Activated naive CD4-positive, alpha-beta T cell treated with anti-CD3 and anti-CD28 coated beads, Interleukin-2, amount 10 ng/mL, durations not matched to agents 7 days and 5 days (primary cell): ENCODE results near the gene FBXL17.
A peak's percentile ranks its signal among the peaks of the same experiment; 100 is the strongest.

ENCODE experiments used
- CTCF ChIA-PET: fragments of 350-600 bp; sonication (Branson Sonifier 250); formaldehyde crosslinking; loops from one replicate; lab custom pipeline; 2021; ENCODE audit warnings: antibody characterized with exemption; lab: Charles Lee
- DNase-seq: peaks from one replicate; pipeline ENCODE4 v3.0.0-alpha.2; 2020
- H3K27ac Mint-ChIP-seq: one replicate; pipeline ENCODE4 v1.8.0; 2021; ENCODE audit warnings: mild to moderate bottlenecking, moderate library complexity, mixed read lengths
- H3K27me3 Mint-ChIP-seq: one replicate; pipeline ENCODE4 v1.8.0; 2021; ENCODE audit warnings: mild to moderate bottlenecking, mixed read lengths
- H3K36me3 Mint-ChIP-seq: one replicate; pipeline ENCODE4 v1.8.0; 2021; ENCODE audit warnings: mixed read lengths
- H3K4me1 Mint-ChIP-seq: one replicate; pipeline ENCODE4 v1.8.0; 2021; ENCODE audit warnings: mixed read lengths
- H3K4me3 Mint-ChIP-seq: one replicate; pipeline ENCODE4 v1.8.0; 2021; ENCODE audit warnings: mild to moderate bottlenecking, moderate library complexity, mixed read lengths
- H3K9me3 Mint-ChIP-seq: one replicate; pipeline ENCODE4 v1.8.0; 2021; ENCODE audit warnings: mixed read lengths

FBXL17 gene

DNA sequence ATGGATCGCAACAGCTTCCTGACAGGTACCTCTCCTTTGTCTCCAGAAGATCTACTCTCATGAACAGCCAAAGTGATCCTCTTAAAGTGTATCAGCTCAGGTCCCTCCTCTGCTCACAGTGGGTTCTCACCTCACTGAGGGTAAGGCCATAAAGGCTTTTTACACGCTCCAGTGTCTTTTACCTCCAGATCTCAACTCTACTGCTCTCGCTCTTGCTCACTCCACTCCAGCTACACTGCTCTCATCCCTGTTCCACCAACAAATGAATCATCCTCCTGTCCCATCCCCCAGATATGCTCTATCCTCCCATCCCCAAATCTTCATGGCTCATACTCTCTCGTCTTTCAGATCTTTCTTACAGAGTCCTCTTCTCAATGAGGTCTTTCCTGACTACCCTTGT lies 462.5 kb downstream of the FBXL17 start:
- peak overlapping the region; percentile 39 for H3K27ac Mint-ChIP-seq
- H3K4me3 Mint-ChIP-seq, result no peak overlapping the region
- CTCF ChIA-PET, result no interaction called here
- H3K27me3 Mint-ChIP-seq, result no peaks in the 10 kb centered on the region
- no peak for DNase-seq
- H3K4me1 Mint-ChIP-seq, result peaks cover 75% of the 10 kb centered on the region
- H3K9me3 Mint-ChIP-seq, result peaks cover 3% of the 10 kb centered on the region
- H3K36me3 Mint-ChIP-seq, result peaks cover 23% of the 10 kb centered on the region

DNA sequence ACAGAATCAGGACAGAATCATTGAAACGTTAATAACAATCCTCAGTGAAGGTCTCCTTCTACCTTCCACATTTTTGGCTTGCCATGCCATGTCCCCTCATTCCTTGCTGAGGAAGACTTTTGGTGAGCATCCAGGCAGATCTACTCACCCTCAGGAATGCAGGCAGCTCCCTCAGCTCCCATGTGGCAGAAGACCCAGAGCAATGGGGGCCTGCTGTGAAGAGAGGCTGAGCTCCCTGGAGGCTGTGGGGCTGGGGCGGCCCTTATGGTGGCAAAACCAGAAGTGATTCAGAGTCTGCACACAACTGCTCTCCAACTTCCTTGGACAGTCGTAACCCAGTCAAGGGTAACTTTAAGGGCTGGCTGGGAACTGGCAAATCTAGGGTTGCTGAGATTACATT lies 463.9 kb downstream of the FBXL17 start:
- H3K27me3 Mint-ChIP-seq, result no peaks in the 10 kb centered on the region
- H3K9me3 Mint-ChIP-seq, result peaks cover 5% of the 10 kb centered on the region
- peak overlapping the region; percentile 92 for H3K27ac Mint-ChIP-seq
- H3K4me3 Mint-ChIP-seq, result peak overlapping the region; percentile 25
- peaks cover 78% of the 10 kb centered on the region for H3K4me1 Mint-ChIP-seq
- CTCF ChIA-PET, result no interaction called here
- no peak for DNase-seq
- peaks cover 23% of the 10 kb centered on the region for H3K36me3 Mint-ChIP-seq

DNA sequence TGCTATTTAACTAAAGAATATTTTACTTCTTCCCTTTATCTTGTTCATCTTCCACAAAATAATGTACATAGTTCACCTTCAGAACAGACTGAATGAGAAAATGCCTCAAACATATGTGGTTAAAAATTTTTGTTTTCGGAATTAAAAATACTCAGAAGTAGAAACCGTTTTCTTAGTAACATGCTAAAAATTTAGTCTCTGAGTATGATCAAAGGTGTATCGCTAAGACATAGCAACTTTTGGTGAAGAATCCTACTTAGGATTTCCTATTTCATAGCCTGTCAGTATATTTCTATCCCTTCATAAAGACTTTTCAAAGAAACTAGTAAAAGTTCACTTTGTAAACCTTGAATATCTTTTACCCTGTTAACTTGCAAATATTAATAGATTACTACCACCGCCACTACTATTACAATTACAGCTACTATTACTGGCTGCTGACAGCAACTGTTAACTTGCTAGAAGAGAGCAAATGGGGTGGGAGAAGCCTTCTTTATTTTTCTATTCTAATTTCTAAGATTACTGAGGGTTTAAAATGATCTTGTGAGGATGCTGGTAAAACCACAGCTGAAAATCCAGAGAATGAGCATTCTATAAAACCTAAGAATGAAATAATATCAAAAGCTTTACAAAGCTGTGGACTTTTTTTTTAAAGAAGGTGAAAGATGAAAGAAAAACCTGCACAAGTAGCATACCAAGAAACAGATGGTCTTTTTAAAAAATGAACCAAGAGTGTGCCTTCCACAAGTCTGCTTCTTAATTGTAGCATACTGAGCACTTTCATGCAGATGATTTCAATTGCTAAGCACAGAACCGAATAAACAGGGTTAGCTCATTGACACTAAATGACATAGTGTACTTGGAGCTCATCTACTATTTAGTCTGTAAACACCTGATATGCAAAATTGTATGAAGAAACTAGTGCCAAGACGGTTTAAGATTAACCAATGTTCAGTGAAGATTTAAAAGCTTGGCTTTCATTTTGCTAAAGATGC lies 464.9 kb downstream of the FBXL17 start:
- Mint-ChIP-seq H3K4me1 (peaks cover 73% of the 10 kb centered on the region), H3K36me3 (peaks cover 19% of the 10 kb centered on the region), H3K27me3 (no peaks in the 10 kb centered on the region), H3K9me3 (peaks cover 5% of the 10 kb centered on the region), H3K4me3 (peak overlapping the region; percentile 25), H3K27ac (peak overlapping the region; percentile 92)
- no peak for DNase-seq
- CTCF ChIA-PET, result no interaction called here

DNA sequence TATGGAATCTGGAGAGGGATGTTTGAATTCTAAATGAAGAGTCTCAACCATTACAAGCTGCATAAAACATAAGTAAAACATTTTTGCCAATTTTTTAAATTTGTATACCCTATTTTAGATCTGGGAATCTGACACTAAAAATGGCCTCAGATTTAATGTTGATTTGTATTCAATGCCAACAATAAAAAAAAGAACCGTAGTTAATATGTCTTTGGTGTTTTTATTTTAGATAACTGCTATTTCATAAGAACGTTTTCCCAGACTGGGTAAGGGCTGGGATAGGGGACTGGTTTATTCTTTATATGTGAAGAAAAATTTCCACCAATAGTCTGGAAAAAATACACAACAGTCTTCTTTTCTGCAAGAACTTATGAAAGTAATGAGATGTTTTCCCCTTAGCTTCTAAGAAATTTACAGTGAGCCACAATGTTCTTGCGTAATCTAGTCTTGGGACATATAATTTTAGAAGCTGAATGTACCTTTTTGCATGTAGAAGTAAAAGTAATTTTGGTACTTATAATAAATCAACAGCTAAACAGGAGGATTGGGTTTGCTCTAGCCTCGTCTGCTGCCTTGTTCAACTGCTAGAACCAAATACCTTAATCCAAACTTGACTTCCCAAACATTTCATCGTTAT lies 466.6 kb downstream of the FBXL17 start:
- peaks cover 68% of the 10 kb centered on the region for H3K4me1 Mint-ChIP-seq
- H3K4me3 Mint-ChIP-seq, result no peak overlapping the region
- H3K27me3 Mint-ChIP-seq, result no peaks in the 10 kb centered on the region
- CTCF ChIA-PET, result interaction anchor here (1.0 kb wide), 1 partner anchor 60 kb away, joined by 3 read pairs; no protein-coding TSS in a partner anchor
- peak overlapping the region; percentile 92 for H3K27ac Mint-ChIP-seq
- H3K36me3 Mint-ChIP-seq, result peaks cover 16% of the 10 kb centered on the region
- H3K9me3 Mint-ChIP-seq, result peaks cover 5% of the 10 kb centered on the region
- DNase-seq, result no peak

DNA sequence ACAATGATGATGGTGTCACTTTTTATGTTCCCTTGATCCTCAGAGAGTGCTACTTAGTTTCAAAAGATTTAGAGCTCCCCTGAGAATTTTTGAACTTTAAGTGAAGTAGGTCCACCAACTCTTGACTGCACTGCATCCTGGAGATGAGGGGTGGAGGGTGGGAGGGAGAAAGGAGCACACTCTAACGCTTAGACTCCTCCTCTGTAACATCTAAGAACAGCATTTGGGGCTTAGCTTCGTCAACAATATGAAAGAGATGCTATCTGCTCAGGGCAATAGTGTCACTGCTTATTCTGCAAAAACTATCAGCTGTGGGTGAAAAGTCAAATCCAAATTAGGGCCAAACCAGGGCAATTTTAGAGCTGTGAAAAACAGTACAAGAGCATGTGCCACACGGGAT lies 468.4 kb downstream of the FBXL17 start:
- Mint-ChIP-seq H3K36me3 (peaks cover 10% of the 10 kb centered on the region), H3K27ac (peak overlapping the region; percentile 36), H3K9me3 (peaks cover 6% of the 10 kb centered on the region), H3K27me3 (no peaks in the 10 kb centered on the region), H3K4me1 (peaks cover 51% of the 10 kb centered on the region), H3K4me3 (no peak overlapping the region)
- CTCF ChIA-PET, result interaction anchor here (0.6 kb wide), 1 partner anchor 66 kb away, joined by 3 read pairs; no protein-coding TSS in a partner anchor
- peak; percentile 29 for DNase-seq

DNA sequence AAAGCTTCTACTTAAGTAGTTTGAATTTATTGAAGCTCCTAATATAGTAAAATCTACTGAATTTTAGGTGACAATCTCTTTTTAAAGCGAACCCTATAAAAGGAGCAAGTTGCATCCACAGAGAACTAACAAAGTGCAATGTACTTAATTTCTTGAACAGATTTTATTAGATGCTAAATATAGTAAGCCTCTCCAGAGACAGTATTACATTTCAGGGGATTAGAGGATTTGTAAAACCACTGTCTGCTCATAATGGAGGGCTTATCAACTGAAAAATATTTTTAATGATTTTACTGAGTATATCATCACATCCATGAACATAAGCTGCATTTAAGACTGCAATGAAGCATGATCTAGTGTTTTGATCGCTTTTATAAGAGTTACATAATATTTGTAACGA lies 481.2 kb downstream of the FBXL17 start:
- DNase-seq, result no peak
- Mint-ChIP-seq H3K4me1 (no peaks in the 10 kb centered on the region), H3K27ac (no peak overlapping the region), H3K36me3 (no peaks in the 10 kb centered on the region), H3K9me3 (peaks cover 6% of the 10 kb centered on the region), H3K27me3 (no peaks in the 10 kb centered on the region), H3K4me3 (no peak overlapping the region)
- CTCF ChIA-PET, result no interaction called here

DNA sequence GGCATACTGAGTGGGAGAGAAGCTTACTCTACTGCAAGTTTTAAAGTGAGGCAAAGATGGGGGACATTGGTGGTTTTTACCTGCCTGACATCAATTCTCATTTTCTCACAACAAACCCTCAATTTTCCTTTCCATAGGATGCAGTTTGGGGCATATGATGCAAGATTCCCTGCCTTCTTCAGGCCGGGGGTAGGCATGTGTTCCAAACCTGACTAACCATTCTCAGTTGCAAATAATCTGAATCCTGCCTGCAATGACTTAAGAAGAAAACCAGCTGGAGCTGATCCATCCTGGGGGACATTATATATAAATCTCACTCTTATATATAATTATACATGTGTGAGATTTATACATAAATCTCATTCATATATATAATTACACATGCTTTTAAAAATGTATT lies 487.5 kb downstream of the FBXL17 start:
- no peak for DNase-seq
- Mint-ChIP-seq H3K9me3 (peaks cover 4% of the 10 kb centered on the region), H3K27me3 (no peaks in the 10 kb centered on the region), H3K4me1 (peaks cover 4% of the 10 kb centered on the region), H3K36me3 (peaks cover 2% of the 10 kb centered on the region), H3K27ac (no peak overlapping the region), H3K4me3 (no peak overlapping the region)
- CTCF ChIA-PET, result no interaction called here

DNA sequence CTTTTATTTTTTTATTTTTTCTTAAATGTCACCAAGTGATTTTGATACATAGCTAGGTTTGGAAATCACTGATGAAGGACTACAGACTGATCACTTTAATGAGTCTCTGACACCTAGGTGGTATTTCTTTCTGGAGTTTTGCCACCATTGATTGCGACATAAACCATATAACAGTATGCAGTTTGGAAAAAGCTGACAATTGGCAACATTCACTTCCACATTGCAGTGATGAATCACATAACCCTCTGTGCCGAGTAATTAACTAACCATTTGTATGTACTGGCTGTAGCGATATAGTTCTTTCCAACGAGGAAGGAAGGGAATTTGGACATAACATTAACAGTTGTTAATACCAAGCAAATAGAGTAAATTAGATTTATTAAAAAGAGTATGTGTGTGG lies 488.3 kb downstream of the FBXL17 start:
- DNase-seq, result no peak

DNA sequence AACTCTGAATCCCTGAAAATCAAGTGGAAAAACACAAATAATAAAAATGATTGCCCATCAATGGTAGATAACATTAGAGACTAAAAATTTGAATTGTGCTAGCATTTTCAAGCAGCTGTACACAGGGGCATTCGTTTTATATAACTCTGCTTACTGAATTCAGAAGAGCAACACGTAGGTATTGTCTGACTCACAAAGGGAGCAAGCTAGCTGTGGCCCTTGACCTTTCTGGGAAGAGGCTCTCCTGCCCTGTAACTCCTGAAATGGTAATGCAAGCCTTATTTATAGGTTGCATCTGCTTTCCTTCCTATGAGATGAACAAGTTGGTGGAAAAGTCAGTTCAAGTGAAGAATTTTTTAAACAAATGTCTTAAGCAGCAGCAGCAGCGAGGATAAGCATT lies 492.5 kb downstream of the FBXL17 start:
- CTCF ChIA-PET, result no interaction called here
- no peak for DNase-seq
- Mint-ChIP-seq H3K27ac (no peak overlapping the region), H3K27me3 (peaks cover 3% of the 10 kb centered on the region), H3K9me3 (peaks cover 1% of the 10 kb centered on the region), H3K4me1 (peaks cover 38% of the 10 kb centered on the region), H3K36me3 (no peaks in the 10 kb centered on the region), H3K4me3 (no peak overlapping the region)

More for the DNA sequence above, 488.3 kb downstream of the FBXL17 start:
- no peaks in the 10 kb centered on the region for H3K27me3 Mint-ChIP-seq
- H3K36me3 Mint-ChIP-seq, result peaks cover 2% of the 10 kb centered on the region
- no peak overlapping the region for H3K27ac Mint-ChIP-seq
- peaks cover 4% of the 10 kb centered on the region for H3K9me3 Mint-ChIP-seq
- CTCF ChIA-PET, result no interaction called here
- H3K4me1 Mint-ChIP-seq, result peaks cover 4% of the 10 kb centered on the region
- H3K4me3 Mint-ChIP-seq, result no peak overlapping the region

DNA sequence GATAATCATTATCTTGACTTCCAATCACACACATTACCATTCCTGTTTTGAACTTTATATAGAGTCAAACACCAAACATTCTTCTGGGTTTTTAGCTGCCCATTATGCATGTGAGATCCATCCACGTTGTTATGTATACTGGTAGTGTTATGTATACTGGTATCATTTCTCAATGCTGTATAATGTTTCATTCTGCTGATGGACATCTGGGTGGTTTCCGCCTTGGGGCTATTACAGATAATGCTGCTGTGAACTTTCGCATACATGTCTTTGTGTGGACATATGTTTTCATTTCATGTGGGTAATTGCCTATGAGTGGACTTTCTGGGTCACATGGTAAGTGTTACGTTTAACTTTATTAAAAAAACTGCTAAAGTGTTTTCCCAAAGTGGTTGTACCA lies 493.4 kb downstream of the FBXL17 start:
- peaks cover 3% of the 10 kb centered on the region for H3K27me3 Mint-ChIP-seq
- no peaks in the 10 kb centered on the region for H3K36me3 Mint-ChIP-seq
- H3K9me3 Mint-ChIP-seq, result peaks cover 1% of the 10 kb centered on the region
- H3K4me1 Mint-ChIP-seq, result peaks cover 38% of the 10 kb centered on the region
- CTCF ChIA-PET, result no interaction called here
- DNase-seq, result no peak
- H3K4me3 Mint-ChIP-seq, result no peak overlapping the region
- H3K27ac Mint-ChIP-seq, result no peak overlapping the region

DNA sequence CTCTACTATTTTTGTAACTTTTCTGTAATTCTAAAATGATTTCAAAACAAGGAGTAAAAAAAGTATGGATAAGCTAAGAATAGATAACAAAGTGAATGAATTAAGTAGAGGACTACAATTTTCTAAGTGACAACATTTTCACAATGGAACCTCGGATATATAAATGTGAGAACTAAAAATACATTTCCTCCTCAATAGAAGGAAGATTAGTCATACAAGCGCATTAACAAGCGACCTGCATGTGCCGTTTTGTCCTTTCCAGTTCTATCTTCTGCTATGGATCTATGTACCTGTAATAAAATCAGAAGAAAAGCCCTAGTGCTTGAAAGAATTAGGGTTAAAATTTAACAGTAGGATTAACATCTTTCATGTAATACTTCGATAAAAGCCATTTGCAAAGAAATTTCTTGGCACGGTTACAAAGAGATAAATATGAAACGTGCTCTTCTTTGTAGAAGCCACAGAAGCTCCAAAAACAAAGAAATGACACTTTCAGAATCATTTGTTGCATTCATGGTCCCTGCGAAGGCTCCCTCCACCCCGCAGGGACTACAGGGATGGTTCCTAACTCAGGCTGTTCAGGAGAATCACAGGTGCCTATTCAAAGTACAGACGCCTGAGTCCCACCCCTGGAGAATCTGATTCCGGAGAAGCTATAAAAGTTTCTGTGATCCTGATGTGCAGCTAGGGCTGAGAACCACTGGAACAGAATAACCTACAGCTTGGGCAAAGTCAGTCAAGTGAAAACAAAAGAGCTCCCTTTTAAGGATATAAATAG lies 494.5 kb downstream of the FBXL17 start:
- peaks cover 34% of the 10 kb centered on the region for H3K4me1 Mint-ChIP-seq
- peak overlapping the region; percentile 32 for H3K4me3 Mint-ChIP-seq
- H3K27me3 Mint-ChIP-seq, result peaks cover 3% of the 10 kb centered on the region
- H3K9me3 Mint-ChIP-seq, result peaks cover 1% of the 10 kb centered on the region
- DNase-seq, result no peak
- H3K27ac Mint-ChIP-seq, result peak overlapping the region; percentile 78
- H3K36me3 Mint-ChIP-seq, result no peaks in the 10 kb centered on the region
- CTCF ChIA-PET, result no interaction called here

DNA sequence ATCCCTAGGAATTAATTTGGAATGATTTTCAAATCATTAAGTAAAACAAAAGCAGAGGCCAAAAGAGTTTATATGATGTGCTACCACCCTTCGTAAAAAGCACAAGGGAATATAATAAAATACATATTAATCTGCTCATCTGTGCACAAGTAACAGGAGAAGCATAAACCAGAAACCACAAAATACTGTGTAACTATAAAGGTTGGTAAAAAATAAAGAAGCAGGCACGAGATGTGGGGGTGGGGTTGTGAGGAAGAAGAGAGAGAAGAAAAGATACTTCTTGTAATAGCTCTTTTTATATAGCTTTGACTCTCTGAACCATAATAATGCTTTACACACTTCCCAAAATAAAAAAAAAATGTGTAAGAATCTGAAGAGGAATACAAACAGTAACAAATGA lies 496.3 kb downstream of the FBXL17 start:
- CTCF ChIA-PET, result no interaction called here
- H3K4me3 Mint-ChIP-seq, result no peak overlapping the region
- no peak overlapping the region for H3K27ac Mint-ChIP-seq
- DNase-seq, result no peak
- peaks cover 34% of the 10 kb centered on the region for H3K4me1 Mint-ChIP-seq
- H3K27me3 Mint-ChIP-seq, result peaks cover 3% of the 10 kb centered on the region
- H3K9me3 Mint-ChIP-seq, result peaks cover under 1% of the 10 kb centered on the region
- H3K36me3 Mint-ChIP-seq, result no peaks in the 10 kb centered on the region

DNA sequence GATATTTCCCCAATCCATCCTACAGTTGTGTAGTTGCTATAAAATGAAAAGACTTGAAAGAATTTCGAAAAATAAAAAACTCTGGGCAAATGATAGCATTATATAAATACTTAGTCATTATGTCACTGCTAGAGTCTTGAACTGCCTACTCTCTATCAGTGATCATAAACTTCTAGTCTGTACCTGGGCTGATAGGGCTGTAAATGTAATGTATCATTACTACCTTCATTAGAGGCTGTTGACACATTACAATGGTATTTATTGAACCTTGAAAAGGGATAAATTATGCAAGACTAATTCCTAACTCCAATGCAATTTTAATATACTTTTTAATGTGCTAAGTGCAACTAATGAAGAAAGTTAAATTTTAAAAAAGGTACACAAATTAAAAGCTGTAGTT lies 497.0 kb downstream of the FBXL17 start:
- Mint-ChIP-seq H3K9me3 (no peaks in the 10 kb centered on the region), H3K27ac (no peak overlapping the region), H3K4me3 (no peak overlapping the region), H3K4me1 (peaks cover 34% of the 10 kb centered on the region), H3K36me3 (no peaks in the 10 kb centered on the region), H3K27me3 (peaks cover 3% of the 10 kb centered on the region)
- CTCF ChIA-PET, result no interaction called here
- no peak for DNase-seq

DNA sequence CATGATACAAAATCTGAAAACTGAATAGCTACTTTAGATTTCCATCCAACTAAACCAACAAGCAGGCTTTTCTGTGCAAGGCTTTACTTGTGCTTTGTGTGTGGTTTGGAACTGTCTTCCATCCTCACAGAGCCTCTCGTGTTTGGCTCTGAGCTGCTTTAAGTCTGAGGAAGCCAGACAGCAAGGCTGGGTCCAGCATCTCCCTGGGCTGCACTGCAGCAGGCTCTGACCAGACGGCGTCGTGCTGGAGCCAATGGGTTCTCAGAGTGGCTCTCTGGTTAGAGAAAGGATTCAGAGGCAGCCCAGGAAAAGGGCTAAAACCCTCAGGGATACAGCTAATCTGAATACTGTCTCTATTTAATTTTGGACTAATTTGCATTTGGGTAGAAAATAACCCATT lies 503.2 kb downstream of the FBXL17 start:
- H3K27me3 Mint-ChIP-seq, result no peaks in the 10 kb centered on the region
- H3K4me1 Mint-ChIP-seq, result peaks cover 10% of the 10 kb centered on the region
- CTCF ChIA-PET, result no interaction called here
- DNase-seq, result no peak
- no peak overlapping the region for H3K27ac Mint-ChIP-seq
- peaks cover 1% of the 10 kb centered on the region for H3K36me3 Mint-ChIP-seq
- no peaks in the 10 kb centered on the region for H3K9me3 Mint-ChIP-seq
- no peak overlapping the region for H3K4me3 Mint-ChIP-seq
